GM12891 (cell line): ENCODE data around the gene CPXM1.

Experiments
- DNase-seq: peaks from one replicate; pipeline ENCODE4 v3.0.0; 2011; ENCODE audit warnings: low spot score; ENCODE audit not compliant: insufficient read length
- FAIRE-seq: peaks from 2 replicates; lab custom pipeline; 2011; peaks lifted over from hg19 to GRCh38; lab: Jason Lieb, UNC
- PAX5 ChIP-seq: IDR thresholded peaks from 2 replicates; pipeline ENCODE4 v1.6.1; 2011; ENCODE audit warnings: low read length, moderate library complexity, mild to moderate bottlenecking; ENCODE audit not compliant: insufficient read depth, severe bottlenecking
- POLR2A ChIP-seq: IDR thresholded peaks from 2 replicates; pipeline ENCODE4 v1.6.1; 2011; ENCODE audit warnings: low read depth, low read length, control low read depth
- POLR2AphosphoS5 ChIP-seq: IDR thresholded peaks from 2 replicates; pipeline ENCODE4 v1.6.1; 2011; ENCODE audit warnings: low read depth, low read length, control low read depth
- POU2F2 ChIP-seq: IDR thresholded peaks from 2 replicates; pipeline ENCODE4 v1.6.1; 2011; ENCODE audit warnings: low read depth, mild to moderate bottlenecking, control low read depth, low read length, moderate library complexity
- SPI1 ChIP-seq: IDR thresholded peaks from 2 replicates; pipeline ENCODE4 v1.6.1; 2011; ENCODE audit warnings: low read depth, low read length, control low read depth
- TAF1 ChIP-seq: IDR thresholded peaks from 2 replicates; pipeline ENCODE4 v1.6.1; 2011; ENCODE audit warnings: low read depth, low read length, control low read depth

The CPXM1 gene

GRCh38 chr20:2822073-2822472, 21.6 kb upstream of the CPXM1 start:
- no peak for DNase-seq
- TF ChIP-seq SPI1 (no peak), POU2F2 (no peak), POLR2A (no peak), TAF1 (no peak), PAX5 (no peak), POLR2AphosphoS5 (no peak)
- FAIRE-seq = no peak

GRCh38 chr20:2820896-2821869, 20.8 kb upstream of the CPXM1 start:
- TF ChIP-seq TAF1 (no peak), PAX5 (no peak), POU2F2 (no peak), SPI1 (no peak)
- DNase-seq = no peak
- FAIRE-seq = no peak

- DNase-seq (no peak), FAIRE-seq (no peak)
- no peak for TF ChIP-seq POLR2AphosphoS5
- TF ChIP-seq POLR2A = no peak
- TF ChIP-seq POU2F2 = no peak
- no peak for TF ChIP-seq TAF1
- TF ChIP-seq PAX5 = no peak
- TF ChIP-seq SPI1 = no peak
Measured at GRCh38 chr20:2820084-2820895, 19.9 kb upstream of the CPXM1 start.

- TF ChIP-seq TAF1 (no peak), POLR2A (no peak), PAX5 (no peak), POLR2AphosphoS5 (no peak), POU2F2 (no peak), SPI1 (no peak)
- no peak for DNase-seq
- no peak for FAIRE-seq
Measured at GRCh38 chr20:2817891-2818595, 17.6 kb upstream of the CPXM1 start.

- FAIRE-seq = no peak
- TF ChIP-seq POLR2A (no peak), POLR2AphosphoS5 (no peak), SPI1 (no peak), TAF1 (no peak), POU2F2 (no peak), PAX5 (no peak)
Measured at GRCh38 chr20:2817341-2817726, 16.9 kb upstream of the CPXM1 start.

GRCh38 chr20:2816583-2817340, 16.3 kb upstream of the CPXM1 start:
- FAIRE-seq (peak; percentile 52), DNase-seq (no peak)

More at GRCh38 chr20:2817341-2817726, 16.9 kb upstream of the CPXM1 start:
- DNase-seq = no peak

GRCh38 chr20:2816030-2816582, 15.7 kb upstream of the CPXM1 start, which contains the start of gene TMEM239:
TSS of gene TMEM239 (plus strand) at chr20:2816364. CDS start at chr20:2816555, 191 bp downstream.
- no peak for TF ChIP-seq TAF1
- TF ChIP-seq SPI1 = no peak
- no peak for TF ChIP-seq POLR2A
- no peak for TF ChIP-seq PAX5
- no peak for TF ChIP-seq POU2F2
- no peak for TF ChIP-seq POLR2AphosphoS5
- DNase-seq = no peak
- FAIRE-seq = no peak

More at GRCh38 chr20:2816583-2817340, 16.3 kb upstream of the CPXM1 start:
- TF ChIP-seq POU2F2 (no peak), TAF1 (no peak), SPI1 (no peak), PAX5 (no peak), POLR2AphosphoS5 (no peak), POLR2A (no peak)
